ENCODE data around the gene ADAM33.

Gene ADAM33

GRCh38 chr20:3681931-3682781 is at the start of gene ADAM33:
TSS of gene ADAM33 (minus strand) at chr20:3682010. CDS start at chr20:3682004, 6 bp downstream.
- Mint-ChIP-seq H3K4me3 (peak within 1 kb of the TSS; percentile 4 to 11), H3K27me3 (peaks cover 64 to 85% of the 10 kb centered on the region in 2 donors), H3K27ac (peak within 1 kb of the TSS; percentile 49), H3K36me3 (no peaks in the 10 kb centered on the region), H3K4me1 (peaks cover 4 to 8% of the 10 kb centered on the region in 2 donors), H3K9me3 (no peaks in the 10 kb centered on the region)
- ATAC-seq (replicated peaks) (no peak), DNase-seq (no peak)

- H3K4me3 Mint-ChIP-seq: no peak overlapping the region
- no peak overlapping the region for H3K27ac Mint-ChIP-seq
- peaks cover 55 to 61% of the 10 kb centered on the region in 2 donors for H3K27me3 Mint-ChIP-seq
These were observed 49.2 kb upstream of the ADAM33 start for GRCh38 chr20:3730803-3731672.

GRCh38 chr20:3729811-3730540 is 48.2 kb upstream of the ADAM33 start:
- Mint-ChIP-seq H3K4me3 (no peak overlapping the region), H3K4me1 (peaks cover 0 to 8% of the 10 kb centered on the region in 2 donors), H3K27me3 (peaks cover 58 to 65% of the 10 kb centered on the region in 2 donors), H3K36me3 (no peaks in the 10 kb centered on the region), H3K9me3 (no peaks in the 10 kb centered on the region), H3K27ac (no peak overlapping the region)
- DNase-seq (no peak), ATAC-seq (replicated peaks) (no peak)

More at GRCh38 chr20:3730803-3731672, 49.2 kb upstream of the ADAM33 start:
- DNase-seq: no peak
- Mint-ChIP-seq H3K9me3 (no peaks in the 10 kb centered on the region), H3K4me1 (peaks cover 0 to 8% of the 10 kb centered on the region in 2 donors), H3K36me3 (no peaks in the 10 kb centered on the region)
- no peak for ATAC-seq (replicated peaks)

DNA sequence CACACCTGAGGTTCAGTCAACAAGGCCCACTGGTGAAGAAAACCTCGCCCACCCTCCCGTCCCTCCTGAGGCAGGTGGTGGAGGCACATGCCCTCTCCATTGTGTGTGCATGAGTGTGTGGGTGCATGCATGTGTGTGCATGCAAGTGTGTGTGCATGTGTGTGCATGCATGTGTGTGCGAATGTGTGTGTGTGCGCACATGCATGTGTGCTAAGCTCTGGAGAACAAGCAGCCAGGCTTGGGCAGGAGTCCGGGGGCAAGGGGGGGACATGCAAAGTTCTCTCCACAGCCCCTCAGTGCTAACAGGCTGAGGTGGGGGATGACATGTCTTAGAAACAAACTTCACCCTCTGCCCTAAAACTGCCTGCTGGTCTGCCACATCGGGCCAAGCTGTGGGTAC is 47.6 kb upstream of the ADAM33 start:
- H3K36me3 Mint-ChIP-seq: no peaks in the 10 kb centered on the region
- peaks cover 58 to 68% of the 10 kb centered on the region in 2 donors for H3K27me3 Mint-ChIP-seq
- DNase-seq (no peak), ATAC-seq (replicated peaks) (no peak)
- no peaks in the 10 kb centered on the region for H3K9me3 Mint-ChIP-seq
- peaks cover 0 to 8% of the 10 kb centered on the region in 2 donors for H3K4me1 Mint-ChIP-seq
- no peak overlapping the region for H3K4me3 Mint-ChIP-seq
- H3K27ac Mint-ChIP-seq: no peak overlapping the region

DNA sequence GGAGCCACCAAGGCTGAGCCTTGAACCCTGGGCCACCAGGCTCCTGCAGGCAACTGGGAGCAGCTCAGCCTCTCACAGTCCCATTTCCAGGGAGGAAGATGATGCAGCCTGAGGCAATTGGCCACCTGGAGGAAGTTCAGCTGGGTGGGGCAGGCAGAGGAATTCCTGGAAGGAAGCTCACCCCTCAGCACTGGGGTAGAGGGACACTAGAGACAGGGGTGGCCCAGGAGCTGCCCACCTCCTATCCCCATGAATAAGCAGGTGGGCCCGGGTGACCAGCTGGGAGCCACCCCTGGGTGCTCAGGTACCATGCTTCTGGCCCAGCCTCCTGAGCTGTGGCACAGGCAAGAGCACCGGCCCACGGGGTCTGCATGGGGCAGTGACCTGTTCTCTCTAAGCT is 47.1 kb upstream of the ADAM33 start:
- Mint-ChIP-seq H3K4me3 (no peak overlapping the region), H3K4me1 (peaks cover 0 to 8% of the 10 kb centered on the region in 2 donors), H3K36me3 (no peaks in the 10 kb centered on the region), H3K27me3 (peaks cover 61 to 69% of the 10 kb centered on the region in 2 donors), H3K9me3 (peaks cover 0 to 3% of the 10 kb centered on the region in 2 donors), H3K27ac (no peak overlapping the region)
- DNase-seq (no peak), ATAC-seq (replicated peaks) (no peak)

GRCh38 chr20:3728354-3728753 is 46.5 kb upstream of the ADAM33 start:
- Mint-ChIP-seq H3K4me1 (peaks cover 0 to 8% of the 10 kb centered on the region in 2 donors), H3K36me3 (no peaks in the 10 kb centered on the region), H3K27me3 (peaks cover 56 to 64% of the 10 kb centered on the region in 2 donors), H3K9me3 (peaks cover 0 to 3% of the 10 kb centered on the region in 2 donors), H3K4me3 (no peak overlapping the region), H3K27ac (no peak overlapping the region)
- DNase-seq (no peak), ATAC-seq (replicated peaks) (no peak)

DNA sequence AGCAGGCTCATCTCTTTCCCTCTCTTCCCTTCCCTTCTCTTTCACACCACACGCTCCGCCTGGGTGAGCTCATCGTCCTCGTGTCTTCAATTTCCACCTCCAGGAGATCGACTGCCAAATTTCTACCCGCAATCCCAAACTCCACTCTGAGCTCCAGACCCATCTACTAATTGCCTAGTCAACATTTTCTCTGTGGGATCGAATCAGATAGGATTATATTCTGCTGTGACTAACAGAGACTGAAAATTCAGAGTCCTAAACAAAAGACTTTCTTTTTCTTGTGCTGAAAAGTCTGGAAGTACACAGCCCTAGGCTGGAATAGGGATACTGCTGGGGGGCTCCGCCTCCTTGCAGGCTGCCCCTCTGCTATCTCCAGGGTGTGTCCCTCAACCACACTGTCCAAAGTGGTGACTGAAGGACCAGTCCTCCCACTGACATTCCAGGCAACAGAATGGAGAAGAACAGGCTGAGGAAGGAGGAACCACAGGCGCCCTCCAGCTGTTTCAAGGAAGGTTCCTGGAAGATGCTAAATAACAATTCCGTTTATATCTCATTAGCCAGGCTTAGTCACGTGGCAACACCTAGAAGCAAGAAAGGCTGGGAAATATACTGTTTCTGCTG is 45.7 kb upstream of the ADAM33 start:
- Mint-ChIP-seq H3K36me3 (no peaks in the 10 kb centered on the region), H3K9me3 (peaks cover 0 to 3% of the 10 kb centered on the region in 2 donors), H3K4me1 (peaks cover 0 to 8% of the 10 kb centered on the region in 2 donors), H3K27me3 (peaks cover 56% of the 10 kb centered on the region in 2 donors), H3K27ac (no peak overlapping the region), H3K4me3 (no peak overlapping the region)
- ATAC-seq (replicated peaks) (no peak), DNase-seq (no peak)

DNA sequence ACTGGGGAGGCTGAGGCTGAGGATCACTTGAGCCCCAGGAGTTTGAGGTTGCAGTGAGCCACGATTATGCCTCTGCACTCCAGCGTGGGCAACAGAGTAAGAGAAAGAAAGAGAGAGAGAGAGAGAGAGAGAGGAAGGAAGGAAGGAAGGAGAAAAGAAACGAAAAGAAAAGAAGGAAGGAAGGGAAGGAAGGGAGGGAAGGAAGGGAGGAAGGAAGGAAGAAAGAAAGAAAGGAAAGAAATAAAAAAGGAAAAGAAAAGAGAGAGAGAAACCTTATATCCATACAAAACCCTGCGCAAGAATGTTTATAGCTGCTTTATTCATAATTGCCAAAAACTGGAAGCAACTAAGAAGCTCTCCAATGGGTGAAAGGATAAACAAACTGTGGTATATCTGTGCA is 42.5 kb upstream of the ADAM33 start:
- Mint-ChIP-seq H3K9me3 (peaks cover 0 to 3% of the 10 kb centered on the region in 2 donors), H3K4me3 (no peak overlapping the region), H3K4me1 (peaks cover 7 to 14% of the 10 kb centered on the region in 2 donors), H3K27ac (no peak overlapping the region), H3K27me3 (peaks cover 44 to 47% of the 10 kb centered on the region in 2 donors), H3K36me3 (no peaks in the 10 kb centered on the region)
- DNase-seq: no peak
- ATAC-seq (replicated peaks): no peak

GRCh38 chr20:3723284-3723683 is 41.5 kb upstream of the ADAM33 start:
- no peak for DNase-seq
- Mint-ChIP-seq H3K36me3 (no peaks in the 10 kb centered on the region), H3K27ac (no peak overlapping the region), H3K4me3 (no peak overlapping the region), H3K9me3 (peaks cover 0 to 3% of the 10 kb centered on the region in 2 donors), H3K27me3 (peaks cover 40 to 43% of the 10 kb centered on the region in 2 donors), H3K4me1 (peaks cover 7 to 14% of the 10 kb centered on the region in 2 donors)
- no peak for ATAC-seq (replicated peaks)

DNA sequence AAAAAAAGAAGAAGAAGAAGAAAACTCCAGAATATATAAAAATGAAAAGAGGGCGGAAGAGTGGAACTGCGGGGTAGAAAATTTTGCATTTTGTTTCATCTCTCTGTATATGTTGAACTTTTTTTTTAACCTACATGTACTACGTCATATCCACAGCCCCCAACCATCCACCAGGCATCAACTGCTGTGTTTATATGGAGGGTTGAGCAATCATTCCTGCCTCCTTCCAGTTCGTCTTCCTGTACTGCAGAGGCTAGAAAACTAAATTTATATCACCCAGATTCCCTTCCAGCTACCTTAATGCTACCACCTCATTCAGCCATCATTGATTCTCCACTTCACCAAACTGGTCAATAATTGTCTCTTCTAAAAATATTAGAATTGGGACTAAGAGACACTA is 40.1 kb upstream of the ADAM33 start:
- no peaks in the 10 kb centered on the region for H3K36me3 Mint-ChIP-seq
- peaks cover 0 to 3% of the 10 kb centered on the region in 2 donors for H3K9me3 Mint-ChIP-seq
- peaks cover 9 to 14% of the 10 kb centered on the region in 2 donors for H3K4me1 Mint-ChIP-seq

GRCh38 chr20:3720626-3721025 is 38.8 kb upstream of the ADAM33 start:
- Mint-ChIP-seq H3K9me3 (peaks cover 0 to 3% of the 10 kb centered on the region in 2 donors), H3K4me3 (no peak overlapping the region), H3K36me3 (no peaks in the 10 kb centered on the region), H3K4me1 (peaks cover 9 to 14% of the 10 kb centered on the region in 2 donors), H3K27ac (no peak overlapping the region), H3K27me3 (peaks cover 27 to 30% of the 10 kb centered on the region in 2 donors)
- DNase-seq (no peak), ATAC-seq (replicated peaks) (no peak)

More for the DNA sequence above, 40.1 kb upstream of the ADAM33 start:
- no peak for ATAC-seq (replicated peaks)
- Mint-ChIP-seq H3K4me3 (no peak overlapping the region), H3K27ac (no peak overlapping the region), H3K27me3 (peaks cover 34 to 36% of the 10 kb centered on the region in 2 donors)
- no peak for DNase-seq

- H3K36me3 Mint-ChIP-seq: no peaks in the 10 kb centered on the region
- peaks cover 9 to 14% of the 10 kb centered on the region in 2 donors for H3K4me1 Mint-ChIP-seq
- peaks cover 0 to 3% of the 10 kb centered on the region in 2 donors for H3K9me3 Mint-ChIP-seq
- DNase-seq (no peak), ATAC-seq (replicated peaks) (no peak)
- no peak overlapping the region for H3K4me3 Mint-ChIP-seq
- H3K27me3 Mint-ChIP-seq: peaks cover 27 to 30% of the 10 kb centered on the region in 2 donors
- no peak overlapping the region for H3K27ac Mint-ChIP-seq
These were observed 38.3 kb upstream of the ADAM33 start for GRCh38 chr20:3720068-3720467.

DNA sequence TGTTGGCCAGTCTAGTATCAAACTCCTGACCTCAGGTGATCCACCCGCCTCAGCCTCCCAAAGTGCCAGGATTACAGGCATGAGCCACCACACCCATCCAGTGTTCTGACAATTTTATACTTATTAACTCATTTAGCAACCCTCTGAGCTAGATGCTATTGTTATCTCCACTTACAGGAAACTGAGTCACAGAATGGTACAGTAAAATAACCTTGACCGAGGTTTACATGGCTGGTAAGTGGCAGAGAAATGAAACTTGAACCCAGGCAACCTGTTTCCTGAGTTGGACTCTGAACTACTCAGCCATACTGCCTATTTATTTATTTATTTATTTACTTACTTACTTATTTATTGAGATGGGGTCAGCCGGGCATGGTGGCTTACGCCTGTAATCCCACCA is 37.2 kb upstream of the ADAM33 start:
- Mint-ChIP-seq H3K4me3 (no peak overlapping the region), H3K36me3 (no peaks in the 10 kb centered on the region), H3K27me3 (peaks cover 21 to 27% of the 10 kb centered on the region in 2 donors), H3K27ac (no peak overlapping the region), H3K4me1 (peaks cover 9 to 14% of the 10 kb centered on the region in 2 donors), H3K9me3 (no peaks in the 10 kb centered on the region)
- DNase-seq: no peak
- ATAC-seq (replicated peaks): no peak

Measured in stimulated activated naive B cell treated with anti-CD40 and anti-IgM and Interleukin-4, amounts not matched to agents 10 μg/mL and 1 μg/mL and 100 μg/mL, for 72 hours (primary cell).